IMR-90 (cell line): Measurements from ENCODE around the gene LRRC8E.

Experiments used
- CHD1 ChIP-seq: IDR thresholded peaks from 2 replicates; pipeline ENCODE4 v1.6.1; 2012; ENCODE audit warnings: low read depth, low read length, improper control_type of control experiment
- CTCF ChIP-seq: conservative IDR thresholded peaks from 2 replicates; pipeline ENCODE4 v1.5.1; 2012; ENCODE audit warnings: mild to moderate bottlenecking, low read depth, low read length, improper control_type of control experiment
- ELK1 ChIP-seq: fragments of 150-350 bp; IDR thresholded peaks from 2 replicates; pipeline ENCODE4 v1.6.1; 2016; ENCODE audit warnings: low read depth, mild to moderate bottlenecking, low read length, moderate library complexity, borderline replicate concordance
- MAFK ChIP-seq: IDR thresholded peaks from 2 replicates; pipeline ENCODE4 v1.6.1; 2012; ENCODE audit warnings: low read depth, low read length, improper control_type of control experiment
- POLR2A ChIP-seq: IDR thresholded peaks from 2 replicates; pipeline ENCODE4 v1.6.1; 2012; ENCODE audit warnings: mild to moderate bottlenecking, low read depth, low read length
- RAD21 ChIP-seq: IDR thresholded peaks from 2 replicates; pipeline ENCODE4 v1.6.1; 2012; ENCODE audit warnings: low read length, improper control_type of control experiment

GRCh38 chr19:7855426-7856108 is 32.7 kb upstream of the LRRC8E start:
- TF ChIP-seq CTCF (no peak), CHD1 (no peak), ELK1 (no peak), RAD21 (no peak), POLR2A (no peak), MAFK (no peak)
